Esophagus squamous epithelium (tissue), 4 donors: Measurements from ENCODE around the gene GNA12.

Source experiments
- POLR2A ChIP-seq, 4 donors: fragments of 450-650 bp; IDR thresholded peaks; one replicate each; pipeline ENCODE4 v1.6.1; 2017; ENCODE audit warnings: antibody characterized with exemption in 4 of 4, mild to moderate bottlenecking in 4 of 4, moderate library complexity in 3 of 4
- TF ChIP-seq, protein P1 (sequence below), 6 experiments: fragments of 450-650 bp in 4 of 6; fragments of 200-600 bp in 2 of 6; sonication (generic) in 2 of 6; IDR thresholded peaks; one replicate each; pipeline ENCODE4 v1.5.1; 2016 to 2019; ENCODE audit warnings: antibody characterized with exemption in 6 of 6, mild to moderate bottlenecking in 4 of 6, moderate library complexity in 4 of 6

DNA sequence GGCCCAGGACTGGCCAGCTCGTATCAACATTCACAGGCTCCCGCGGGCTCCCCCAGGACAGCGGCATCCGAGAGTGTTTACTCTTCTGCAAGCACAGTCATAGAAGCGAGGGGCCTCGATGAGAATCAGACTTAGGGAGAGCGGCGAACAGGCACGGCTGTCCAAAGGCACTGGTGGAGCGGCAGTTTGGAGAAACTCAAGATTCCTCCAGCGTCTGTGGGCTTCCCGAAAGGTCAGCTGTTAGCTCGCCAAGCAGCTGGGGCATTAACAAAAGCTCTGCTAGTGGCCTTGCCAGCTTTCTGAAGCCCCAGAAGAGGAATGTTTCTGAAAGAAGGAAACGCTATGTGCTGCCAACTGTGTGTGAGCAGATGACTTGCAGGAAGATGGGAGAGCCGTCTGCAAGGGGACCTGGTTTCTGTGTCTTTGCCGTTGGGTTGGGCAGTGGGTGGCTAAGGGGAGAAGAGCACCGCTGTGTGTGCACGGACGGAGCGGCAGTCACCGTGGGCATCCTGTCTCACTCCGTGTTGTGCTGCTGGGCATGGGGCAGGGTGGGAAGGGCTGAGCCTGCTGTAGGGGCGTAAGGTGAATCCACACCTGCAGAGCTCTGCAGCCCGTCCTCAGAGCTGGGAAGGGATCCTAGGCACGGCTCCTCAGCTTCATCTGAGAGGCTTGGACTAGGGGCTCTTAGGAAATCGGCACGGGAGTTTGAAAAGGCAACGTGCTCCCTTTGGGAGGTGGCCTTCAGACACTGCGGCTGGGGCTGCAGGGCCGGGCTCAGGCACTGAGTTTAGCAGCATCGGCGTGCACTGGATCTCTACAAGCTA, 114.0 kb downstream of the GNA12 start:
- TF ChIP-seq, protein P1, sequence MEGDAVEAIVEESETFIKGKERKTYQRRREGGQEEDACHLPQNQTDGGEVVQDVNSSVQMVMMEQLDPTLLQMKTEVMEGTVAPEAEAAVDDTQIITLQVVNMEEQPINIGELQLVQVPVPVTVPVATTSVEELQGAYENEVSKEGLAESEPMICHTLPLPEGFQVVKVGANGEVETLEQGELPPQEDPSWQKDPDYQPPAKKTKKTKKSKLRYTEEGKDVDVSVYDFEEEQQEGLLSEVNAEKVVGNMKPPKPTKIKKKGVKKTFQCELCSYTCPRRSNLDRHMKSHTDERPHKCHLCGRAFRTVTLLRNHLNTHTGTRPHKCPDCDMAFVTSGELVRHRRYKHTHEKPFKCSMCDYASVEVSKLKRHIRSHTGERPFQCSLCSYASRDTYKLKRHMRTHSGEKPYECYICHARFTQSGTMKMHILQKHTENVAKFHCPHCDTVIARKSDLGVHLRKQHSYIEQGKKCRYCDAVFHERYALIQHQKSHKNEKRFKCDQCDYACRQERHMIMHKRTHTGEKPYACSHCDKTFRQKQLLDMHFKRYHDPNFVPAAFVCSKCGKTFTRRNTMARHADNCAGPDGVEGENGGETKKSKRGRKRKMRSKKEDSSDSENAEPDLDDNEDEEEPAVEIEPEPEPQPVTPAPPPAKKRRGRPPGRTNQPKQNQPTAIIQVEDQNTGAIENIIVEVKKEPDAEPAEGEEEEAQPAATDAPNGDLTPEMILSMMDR (IDR thresholded peaks at IDR 0.05): no peak
- TF ChIP-seq POLR2A (IDR thresholded peaks at IDR 0.05): no peak
